Measurements from ENCODE around the gene TMEM238.

TMEM238 gene

DNA sequence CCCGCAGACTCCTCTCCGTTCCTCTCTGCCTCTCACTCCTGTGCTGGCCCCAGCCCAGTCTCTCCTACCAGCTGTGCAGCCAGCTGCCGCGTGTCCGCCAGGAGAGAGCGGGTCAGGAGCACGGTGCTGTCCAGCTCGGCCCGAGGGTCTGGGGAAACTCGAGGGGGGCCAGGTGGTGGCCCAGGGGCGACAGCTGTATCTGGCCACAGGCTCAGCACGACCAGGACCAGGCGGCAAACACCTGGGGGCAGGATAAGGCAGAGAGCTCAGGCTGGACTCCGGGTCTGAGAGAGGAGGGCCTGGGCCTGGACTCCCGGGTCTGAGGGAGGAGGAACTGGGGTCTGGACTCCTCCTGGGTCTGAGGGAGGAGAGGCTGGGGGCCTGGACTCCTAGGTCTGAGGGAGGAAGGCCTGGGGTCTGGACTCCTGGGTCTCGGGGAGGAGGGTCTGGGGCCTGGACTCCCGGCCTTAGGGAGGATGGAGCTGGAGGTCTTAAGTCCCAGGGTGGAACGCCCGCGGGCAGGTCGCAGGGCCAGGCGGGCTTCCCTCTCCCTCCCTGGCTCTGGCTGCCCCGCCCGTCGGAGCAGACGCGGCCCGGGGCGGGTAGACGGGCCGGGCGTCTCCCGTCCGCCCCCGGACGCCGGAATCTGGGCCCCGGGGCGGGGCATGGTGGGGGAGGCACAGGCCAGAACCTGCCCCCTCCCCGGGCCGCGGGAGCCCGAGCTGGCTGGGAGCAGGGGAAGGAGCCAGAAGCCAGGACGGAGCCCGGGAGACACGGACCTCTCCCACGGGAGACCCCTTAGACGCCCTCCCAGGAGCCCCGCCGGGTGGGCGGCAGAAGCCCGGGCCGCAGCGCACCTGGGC, 15.2 kb downstream of the TMEM238 start:
- Histone ChIP-seq H3K27ac (ENCODE audit: low read depth, low read length) (no peak overlapping the region), H3K9ac (ENCODE audit: low read depth in 1 of 2, low read length in 2 of 2) (no peak overlapping the region), H3K4me1 (ENCODE audit: control insufficient read depth in 1 of 2, insufficient read depth in 2 of 2, low read length in 2 of 2) (no peaks in the 10 kb centered on the region), H3K4me3 (ENCODE audit: low read depth in 1 of 2, low read length in 2 of 2) (no peak overlapping the region), H3K36me3 (ENCODE audit: control insufficient read depth in 1 of 2, insufficient read depth in 2 of 2, low read length in 2 of 2) (no peaks in the 10 kb centered on the region), H3K27me3 (ENCODE audit: control insufficient read depth in 1 of 2, insufficient read depth in 2 of 2, low read length in 2 of 2) (peaks cover 41 to 45% of the 10 kb centered on the region in 2 donors), H3K9me3 (ENCODE audit: control insufficient read depth in 1 of 2, low read length in 2 of 2) (no peaks in the 10 kb centered on the region)

DNA sequence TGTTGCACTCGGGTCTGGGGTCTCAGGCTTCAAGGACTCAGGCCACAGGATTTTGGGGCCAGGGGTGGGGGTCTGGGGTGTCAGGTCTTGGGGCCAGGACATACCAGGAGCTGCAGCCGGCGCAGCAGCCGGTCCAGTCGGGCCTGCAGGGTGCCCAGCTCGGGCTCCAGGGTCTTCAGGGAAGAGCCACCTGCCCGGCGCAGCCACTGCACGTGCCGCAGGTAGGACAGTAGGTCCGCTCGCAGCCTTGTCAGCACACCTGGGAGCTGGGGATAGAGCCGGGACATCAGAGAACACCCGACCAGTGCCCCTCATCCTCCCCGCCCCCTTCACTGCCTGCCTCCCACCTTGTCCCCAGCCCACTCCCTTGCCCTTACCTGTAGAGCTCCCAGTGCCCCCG, 16.0 kb downstream of the TMEM238 start:
- H3K27me3 ChIP-seq (ENCODE audit: control insufficient read depth in 1 of 2, insufficient read depth in 2 of 2, low read length in 2 of 2): peaks cover 36 to 40% of the 10 kb centered on the region in 2 donors
- no peaks in the 10 kb centered on the region for H3K36me3 ChIP-seq (ENCODE audit: control insufficient read depth in 1 of 2, insufficient read depth in 2 of 2, low read length in 2 of 2)
- no peak overlapping the region for H3K27ac ChIP-seq (ENCODE audit: low read depth, low read length)
- no peak overlapping the region for H3K4me3 ChIP-seq (ENCODE audit: low read depth in 1 of 2, low read length in 2 of 2)
- H3K9ac ChIP-seq (ENCODE audit: low read depth in 1 of 2, low read length in 2 of 2): no peak overlapping the region
- H3K9me3 ChIP-seq (ENCODE audit: control insufficient read depth in 1 of 2, low read length in 2 of 2): no peaks in the 10 kb centered on the region
- no peaks in the 10 kb centered on the region for H3K4me1 ChIP-seq (ENCODE audit: control insufficient read depth in 1 of 2, insufficient read depth in 2 of 2, low read length in 2 of 2)

DNA sequence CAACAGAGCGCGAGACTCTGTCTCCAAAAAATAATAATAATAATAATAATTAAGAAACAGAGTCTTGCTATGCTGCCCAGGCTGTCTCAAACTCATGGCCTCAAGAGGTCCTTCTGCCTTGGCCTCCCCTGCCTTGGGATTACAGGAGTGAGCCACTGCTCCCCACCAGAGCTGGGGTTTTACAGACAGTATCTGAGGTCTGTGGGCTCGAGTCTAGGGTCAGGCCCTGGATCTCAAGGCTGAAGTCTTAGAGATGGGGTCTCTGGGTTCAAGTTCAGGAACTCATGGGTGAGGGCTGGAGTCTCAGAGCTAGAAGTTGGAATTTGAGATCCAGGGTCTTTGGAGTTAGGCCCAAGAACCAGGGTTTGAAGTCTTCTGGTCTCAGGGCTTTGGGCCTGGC, 17.3 kb downstream of the TMEM238 start:
- Histone ChIP-seq H3K9me3 (ENCODE audit: control insufficient read depth in 1 of 2, low read length in 2 of 2) (no peaks in the 10 kb centered on the region), H3K27ac (ENCODE audit: low read depth, low read length) (no peak overlapping the region), H3K4me1 (ENCODE audit: control insufficient read depth in 1 of 2, insufficient read depth in 2 of 2, low read length in 2 of 2) (no peaks in the 10 kb centered on the region), H3K27me3 (ENCODE audit: control insufficient read depth in 1 of 2, insufficient read depth in 2 of 2, low read length in 2 of 2) (peaks cover 27 to 29% of the 10 kb centered on the region in 2 donors), H3K36me3 (ENCODE audit: control insufficient read depth in 1 of 2, insufficient read depth in 2 of 2, low read length in 2 of 2) (no peaks in the 10 kb centered on the region), H3K9ac (ENCODE audit: low read depth in 1 of 2, low read length in 2 of 2) (no peak overlapping the region), H3K4me3 (ENCODE audit: low read depth in 1 of 2, low read length in 2 of 2) (no peak overlapping the region)

DNA sequence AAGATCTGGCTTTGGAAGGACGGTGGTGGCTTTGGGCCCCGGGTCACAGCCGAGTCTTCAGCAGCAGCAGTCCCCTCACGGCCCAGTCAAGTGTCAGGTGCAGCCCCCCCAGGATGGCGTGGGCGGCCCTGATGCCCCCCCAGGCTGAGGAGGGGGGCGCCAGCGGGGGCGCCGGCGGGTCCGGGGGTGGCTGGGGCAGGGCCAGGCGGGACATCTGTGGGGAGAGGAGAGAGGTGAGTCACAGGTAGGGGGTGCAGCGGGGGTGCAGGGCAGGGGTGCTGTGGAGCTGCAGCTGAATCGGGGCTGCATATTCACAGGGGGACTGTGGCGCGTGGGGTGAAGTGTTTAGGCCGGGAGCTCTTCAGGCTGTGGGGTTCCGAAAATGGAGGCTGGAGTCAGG, 18.1 kb downstream of the TMEM238 start:
- no peak overlapping the region for H3K27ac ChIP-seq (ENCODE audit: low read depth, low read length)
- no peaks in the 10 kb centered on the region for H3K36me3 ChIP-seq (ENCODE audit: control insufficient read depth in 1 of 2, insufficient read depth in 2 of 2, low read length in 2 of 2)
- no peaks in the 10 kb centered on the region for H3K9me3 ChIP-seq (ENCODE audit: control insufficient read depth in 1 of 2, low read length in 2 of 2)
- peaks cover 24% of the 10 kb centered on the region in 2 donors for H3K27me3 ChIP-seq (ENCODE audit: control insufficient read depth in 1 of 2, insufficient read depth in 2 of 2, low read length in 2 of 2)
- H3K4me3 ChIP-seq (ENCODE audit: low read depth in 1 of 2, low read length in 2 of 2): no peak overlapping the region
- H3K4me1 ChIP-seq (ENCODE audit: control insufficient read depth in 1 of 2, insufficient read depth in 2 of 2, low read length in 2 of 2): no peaks in the 10 kb centered on the region
- no peak overlapping the region for H3K9ac ChIP-seq (ENCODE audit: low read depth in 1 of 2, low read length in 2 of 2)

DNA sequence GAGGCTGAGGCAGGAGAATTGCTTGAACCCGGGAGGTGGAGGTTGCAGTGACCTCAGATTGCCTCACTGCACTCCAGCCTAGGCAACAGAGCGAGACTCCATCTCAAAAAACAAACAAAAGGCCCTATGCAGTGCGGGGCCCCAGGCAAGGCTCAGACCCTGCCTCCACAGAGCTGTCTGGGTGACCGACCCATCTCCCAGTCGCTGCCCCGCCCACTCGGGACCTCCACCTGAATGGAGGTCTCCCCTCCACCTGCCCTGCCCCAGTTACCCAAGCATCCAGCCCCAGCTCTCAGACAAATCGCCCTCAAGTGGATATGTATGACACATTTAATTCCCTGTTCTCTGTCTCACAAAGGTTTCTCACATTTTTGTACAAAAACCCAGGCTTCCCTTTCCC, 18.8 kb downstream of the TMEM238 start:
- Histone ChIP-seq H3K27me3 (ENCODE audit: control insufficient read depth in 1 of 2, insufficient read depth in 2 of 2, low read length in 2 of 2) (peaks cover 18 to 20% of the 10 kb centered on the region in 2 donors), H3K36me3 (ENCODE audit: control insufficient read depth in 1 of 2, insufficient read depth in 2 of 2, low read length in 2 of 2) (no peaks in the 10 kb centered on the region), H3K9me3 (ENCODE audit: control insufficient read depth in 1 of 2, low read length in 2 of 2) (no peaks in the 10 kb centered on the region), H3K27ac (ENCODE audit: low read depth, low read length) (no peak overlapping the region), H3K4me1 (ENCODE audit: control insufficient read depth in 1 of 2, insufficient read depth in 2 of 2, low read length in 2 of 2) (no peaks in the 10 kb centered on the region), H3K9ac (ENCODE audit: low read depth in 1 of 2, low read length in 2 of 2) (no peak overlapping the region), H3K4me3 (ENCODE audit: low read depth in 1 of 2, low read length in 2 of 2) (no peak overlapping the region)

DNA sequence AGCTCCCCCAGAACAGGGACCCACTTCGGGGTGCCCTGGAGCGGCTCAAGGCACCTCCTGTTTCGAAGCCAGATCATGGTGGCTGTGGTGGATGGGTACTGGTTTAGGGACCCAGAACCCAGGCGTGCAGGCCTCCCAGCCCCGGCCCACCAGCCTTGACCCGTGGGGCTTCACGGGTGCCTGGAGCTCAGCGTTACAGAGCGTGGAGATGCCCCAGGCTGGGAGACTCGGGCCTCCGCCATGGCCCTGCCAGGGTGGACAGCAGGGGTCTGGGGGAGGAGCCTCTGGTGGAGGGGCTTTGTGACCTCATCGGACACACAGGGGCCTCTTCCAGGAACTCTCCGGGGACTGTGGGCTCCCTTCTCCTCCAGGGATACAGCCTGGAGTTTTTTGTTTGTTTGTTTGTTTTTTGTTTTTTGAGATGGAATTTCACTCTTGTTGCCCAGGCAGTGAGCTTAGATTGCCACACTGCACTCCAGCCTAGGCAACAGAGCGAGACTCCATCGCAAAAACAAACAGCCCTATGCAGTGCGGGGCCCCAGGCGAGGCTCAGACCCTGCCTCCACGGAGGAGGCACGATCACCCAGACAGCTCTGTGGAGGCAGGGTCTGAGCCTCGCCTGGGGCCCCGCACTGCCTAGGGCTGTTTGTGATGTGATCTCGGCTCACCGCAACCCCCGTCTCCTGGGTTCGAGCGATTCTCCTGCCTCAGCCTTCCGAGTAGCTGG, 20.9 kb downstream of the TMEM238 start, which contains the start of gene GARIN5B:
TSS of gene GARIN5B (minus strand) at position 271 of the 727 bp plus-strand sequence. CDS start at position 77, 194 bp downstream.
- Histone ChIP-seq H3K27me3 (ENCODE audit: control insufficient read depth in 1 of 2, insufficient read depth in 2 of 2, low read length in 2 of 2) (peaks cover under 1 to 4% of the 10 kb centered on the region in 2 donors), H3K4me1 (ENCODE audit: control insufficient read depth in 1 of 2, insufficient read depth in 2 of 2, low read length in 2 of 2) (no peaks in the 10 kb centered on the region), H3K27ac (ENCODE audit: low read depth, low read length) (no peak within 1 kb of the TSS), H3K36me3 (ENCODE audit: control insufficient read depth in 1 of 2, insufficient read depth in 2 of 2, low read length in 2 of 2) (no peaks in the 10 kb centered on the region), H3K9ac (ENCODE audit: low read depth in 1 of 2, low read length in 2 of 2) (no peak within 1 kb of the TSS), H3K9me3 (ENCODE audit: control insufficient read depth in 1 of 2, low read length in 2 of 2) (no peaks in the 10 kb centered on the region), H3K4me3 (ENCODE audit: low read depth in 1 of 2, low read length in 2 of 2) (no peak within 1 kb of the TSS)

DNA sequence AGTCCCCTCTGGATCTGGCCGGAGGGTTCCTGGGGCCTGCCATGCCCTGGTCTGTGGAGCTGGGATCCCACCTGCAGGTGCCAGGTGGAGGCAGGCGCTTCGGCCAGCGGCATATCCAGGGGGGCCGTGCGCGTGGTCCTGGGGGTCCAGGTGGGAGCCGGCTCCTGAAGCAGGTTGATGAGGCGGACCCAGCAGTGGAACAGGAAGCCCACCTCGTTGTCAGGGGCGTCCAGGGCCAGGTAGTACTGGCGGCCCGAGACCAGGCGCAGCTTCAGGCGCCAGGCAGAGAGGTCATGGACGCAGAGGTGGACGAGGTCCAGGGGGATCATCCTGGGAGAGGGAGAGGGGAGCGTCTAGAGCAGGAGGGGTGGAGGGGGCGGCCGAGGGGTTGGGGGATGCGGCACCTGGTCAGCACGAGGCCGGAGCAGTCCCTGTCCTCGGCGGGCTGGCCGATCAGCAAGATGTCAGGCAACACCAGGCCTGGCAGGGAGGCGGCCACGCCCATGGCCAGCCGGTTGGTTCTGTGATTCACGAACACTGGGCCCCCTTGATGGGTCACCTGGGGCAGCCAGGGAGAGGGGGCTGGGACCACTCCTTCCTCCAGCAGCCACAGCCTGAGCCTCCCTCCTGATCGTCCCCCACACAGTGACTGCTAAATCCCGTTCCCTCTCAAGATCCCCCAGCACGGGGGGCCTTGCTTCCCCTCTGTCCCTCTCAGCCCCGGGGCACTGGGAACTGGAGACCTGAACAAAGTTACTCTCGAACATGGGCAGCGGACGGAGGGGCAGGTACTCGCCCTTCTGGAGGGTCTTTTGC, 21.7 kb downstream of the TMEM238 start:
- Histone ChIP-seq H3K36me3 (ENCODE audit: control insufficient read depth in 1 of 2, insufficient read depth in 2 of 2, low read length in 2 of 2) (no peaks in the 10 kb centered on the region), H3K9me3 (ENCODE audit: control insufficient read depth in 1 of 2, low read length in 2 of 2) (no peaks in the 10 kb centered on the region), H3K27me3 (ENCODE audit: control insufficient read depth in 1 of 2, insufficient read depth in 2 of 2, low read length in 2 of 2) (no peaks in the 10 kb centered on the region), H3K27ac (ENCODE audit: low read depth, low read length) (no peak overlapping the region), H3K9ac (ENCODE audit: low read depth in 1 of 2, low read length in 2 of 2) (no peak overlapping the region), H3K4me1 (ENCODE audit: control insufficient read depth in 1 of 2, insufficient read depth in 2 of 2, low read length in 2 of 2) (no peaks in the 10 kb centered on the region), H3K4me3 (ENCODE audit: low read depth in 1 of 2, low read length in 2 of 2) (no peak overlapping the region)

DNA sequence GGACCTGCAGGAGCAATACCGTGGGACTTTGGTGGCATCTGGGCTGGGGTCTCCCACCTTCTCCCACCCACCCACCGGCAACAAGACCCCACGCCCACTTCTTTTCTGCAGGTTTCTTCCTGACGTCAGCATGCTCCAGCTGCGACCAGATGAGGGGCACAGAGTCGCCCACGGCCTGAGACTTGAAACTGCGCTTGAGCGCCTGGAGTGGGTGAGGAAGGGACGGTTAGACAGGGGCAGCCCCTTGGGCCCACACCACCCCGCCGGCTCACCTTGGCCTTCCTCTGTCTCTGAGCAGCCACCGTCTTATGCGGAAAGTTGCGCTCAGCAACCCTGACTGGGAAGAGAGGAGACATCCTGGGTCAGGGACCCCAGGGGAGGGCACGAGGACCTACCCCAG, 23.2 kb downstream of the TMEM238 start:
- Histone ChIP-seq H3K4me3 (ENCODE audit: low read depth in 1 of 2, low read length in 2 of 2) (no peak overlapping the region), H3K9me3 (ENCODE audit: control insufficient read depth in 1 of 2, low read length in 2 of 2) (no peaks in the 10 kb centered on the region), H3K9ac (ENCODE audit: low read depth in 1 of 2, low read length in 2 of 2) (no peak overlapping the region), H3K36me3 (ENCODE audit: control insufficient read depth in 1 of 2, insufficient read depth in 2 of 2, low read length in 2 of 2) (no peaks in the 10 kb centered on the region), H3K4me1 (ENCODE audit: control insufficient read depth in 1 of 2, insufficient read depth in 2 of 2, low read length in 2 of 2) (no peaks in the 10 kb centered on the region), H3K27me3 (ENCODE audit: control insufficient read depth in 1 of 2, insufficient read depth in 2 of 2, low read length in 2 of 2) (peaks cover 0 to 3% of the 10 kb centered on the region in 2 donors), H3K27ac (ENCODE audit: low read depth, low read length) (no peak overlapping the region)

DNA sequence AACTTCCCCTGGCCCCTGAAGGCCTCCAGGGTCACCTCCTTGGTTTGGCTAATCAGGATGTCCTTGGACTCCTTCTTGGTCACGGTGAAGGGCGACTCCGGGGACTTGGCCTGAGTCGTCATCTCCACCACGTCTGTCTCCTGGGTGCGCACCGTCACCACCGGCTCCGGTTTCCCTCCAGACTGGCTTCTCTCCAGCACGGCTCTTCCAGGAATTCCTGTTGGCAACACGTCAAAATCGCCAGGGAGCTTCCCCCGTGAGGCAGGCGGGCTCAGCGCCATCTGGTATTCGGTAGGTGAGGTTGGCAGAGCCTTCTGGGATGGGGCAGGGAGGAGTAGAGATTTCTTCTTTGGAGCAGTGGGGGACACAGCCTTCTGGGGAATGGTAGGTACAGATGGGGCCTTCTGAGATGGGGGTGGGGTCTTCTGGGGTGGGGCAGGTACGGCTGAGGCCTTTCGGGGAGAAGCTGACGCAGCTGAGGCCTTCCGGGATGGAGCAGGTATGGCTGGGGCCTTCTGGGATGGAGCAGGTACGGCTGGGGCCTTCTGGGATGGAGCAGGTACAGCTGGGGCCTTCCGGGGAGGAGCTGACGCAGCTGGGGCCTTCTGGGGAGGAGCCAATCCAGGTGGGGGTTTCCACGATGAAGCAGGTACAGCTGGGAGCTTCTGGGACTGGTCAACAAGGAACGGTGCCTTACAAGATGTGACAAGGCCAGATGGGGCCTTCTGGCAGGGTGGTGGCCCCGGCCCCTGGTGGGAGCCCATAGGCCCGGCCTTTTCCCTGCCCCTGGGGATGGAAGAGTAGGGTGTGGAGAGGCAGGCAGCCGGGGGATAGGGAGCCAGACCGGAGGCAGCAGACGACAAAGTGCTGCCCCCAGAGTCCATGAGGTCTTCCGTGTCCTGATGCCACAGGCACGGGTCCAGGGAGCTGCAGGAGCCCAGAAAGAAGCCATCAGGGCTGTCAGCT, 24.9 kb downstream of the TMEM238 start:
- Histone ChIP-seq H3K27me3 (ENCODE audit: control insufficient read depth in 1 of 2, insufficient read depth in 2 of 2, low read length in 2 of 2) (peaks cover 5 to 7% of the 10 kb centered on the region in 2 donors), H3K4me1 (ENCODE audit: control insufficient read depth in 1 of 2, insufficient read depth in 2 of 2, low read length in 2 of 2) (no peaks in the 10 kb centered on the region), H3K27ac (ENCODE audit: low read depth, low read length) (no peak overlapping the region), H3K36me3 (ENCODE audit: control insufficient read depth in 1 of 2, insufficient read depth in 2 of 2, low read length in 2 of 2) (no peaks in the 10 kb centered on the region), H3K4me3 (ENCODE audit: low read depth in 1 of 2, low read length in 2 of 2) (no peak overlapping the region), H3K9me3 (ENCODE audit: control insufficient read depth in 1 of 2, low read length in 2 of 2) (no peaks in the 10 kb centered on the region), H3K9ac (ENCODE audit: low read depth in 1 of 2, low read length in 2 of 2) (no peak overlapping the region)

Measured in duodenal mucosa (tissue), 2 donors.